HT1080 (cell line): Measurements from ENCODE around the gene BRCA1. TPM values are rescaled to one million over a fixed set of nuclear protein-coding genes. Genes with fewer than 3 reads are reported as not detected.
"Not testable (repeated sequence)": the region's sequence is repeated elsewhere in the genome, so short reads cannot be mapped to it uniquely, and the experiment has no call there.

Source experiments
- DNase-seq: peaks from one replicate; pipeline ENCODE4 v3.0.0-alpha.2; 2015; ENCODE audit warnings: low read depth
- polyA plus RNA-seq, 2 experiments: library from polyadenylated mRNA; depleted of rRNA; stranded (reverse); fragments of >200 nt; gene quantifications; 2 replicates each; pipeline ENCODE4 v1.2.3, GENCODE V29; 2015
- total RNA-seq: library from RNA; depleted of rRNA; stranded (reverse); fragments of >200 nt; shearing (Covaris generic); gene quantifications from 2 replicates; pipeline ENCODE4 v1.2.3, GENCODE V29; 2014; rRNA removed

Gene BRCA1
- 31.8 and 47.1 TPM in 2 replicates for total RNA-seq
- polyA plus RNA-seq (2015; cell fraction: cytosol; rRNA removed), result 14.9 and 22.1 TPM in 2 replicates
- 37.1 and 40.1 TPM in 2 replicates for polyA plus RNA-seq (2015; cell fraction: nucleus; rRNA removed)

DNA sequence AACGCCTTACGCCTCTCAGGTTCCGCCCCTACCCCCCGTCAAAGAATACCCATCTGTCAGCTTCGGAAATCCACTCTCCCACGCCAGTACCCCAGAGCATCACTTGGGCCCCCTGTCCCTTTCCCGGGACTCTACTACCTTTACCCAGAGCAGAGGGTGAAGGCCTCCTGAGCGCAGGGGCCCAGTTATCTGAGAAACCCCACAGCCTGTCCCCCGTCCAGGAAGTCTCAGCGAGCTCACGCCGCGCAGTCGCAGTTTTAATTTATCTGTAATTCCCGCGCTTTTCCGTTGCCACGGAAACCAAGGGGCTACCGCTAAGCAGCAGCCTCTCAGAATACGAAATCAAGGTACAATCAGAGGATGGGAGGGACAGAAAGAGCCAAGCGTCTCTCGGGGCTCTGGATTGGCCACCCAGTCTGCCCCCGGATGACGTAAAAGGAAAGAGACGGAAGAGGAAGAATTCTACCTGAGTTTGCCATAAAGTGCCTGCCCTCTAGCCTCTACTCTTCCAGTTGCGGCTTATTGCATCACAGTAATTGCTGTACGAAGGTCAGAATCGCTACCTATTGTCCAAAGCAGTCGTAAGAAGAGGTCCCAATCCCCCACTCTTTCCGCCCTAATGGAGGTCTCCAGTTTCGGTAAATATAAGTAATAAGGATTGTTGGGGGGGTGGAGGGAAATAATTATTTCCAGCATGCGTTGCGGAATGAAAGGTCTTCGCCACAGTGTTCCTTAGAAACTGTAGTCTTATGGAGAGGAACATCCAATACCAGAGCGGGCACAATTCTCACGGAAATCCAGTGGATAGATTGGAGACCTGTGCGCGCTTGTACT, at the start of gene BRCA1:
TSS of gene BRCA1 (minus strand) at position 232 of the 834 bp plus-strand sequence. CDS start 1,268 bp downstream, outside the sequence.
- peak; percentile 99 for DNase-seq

DNA sequence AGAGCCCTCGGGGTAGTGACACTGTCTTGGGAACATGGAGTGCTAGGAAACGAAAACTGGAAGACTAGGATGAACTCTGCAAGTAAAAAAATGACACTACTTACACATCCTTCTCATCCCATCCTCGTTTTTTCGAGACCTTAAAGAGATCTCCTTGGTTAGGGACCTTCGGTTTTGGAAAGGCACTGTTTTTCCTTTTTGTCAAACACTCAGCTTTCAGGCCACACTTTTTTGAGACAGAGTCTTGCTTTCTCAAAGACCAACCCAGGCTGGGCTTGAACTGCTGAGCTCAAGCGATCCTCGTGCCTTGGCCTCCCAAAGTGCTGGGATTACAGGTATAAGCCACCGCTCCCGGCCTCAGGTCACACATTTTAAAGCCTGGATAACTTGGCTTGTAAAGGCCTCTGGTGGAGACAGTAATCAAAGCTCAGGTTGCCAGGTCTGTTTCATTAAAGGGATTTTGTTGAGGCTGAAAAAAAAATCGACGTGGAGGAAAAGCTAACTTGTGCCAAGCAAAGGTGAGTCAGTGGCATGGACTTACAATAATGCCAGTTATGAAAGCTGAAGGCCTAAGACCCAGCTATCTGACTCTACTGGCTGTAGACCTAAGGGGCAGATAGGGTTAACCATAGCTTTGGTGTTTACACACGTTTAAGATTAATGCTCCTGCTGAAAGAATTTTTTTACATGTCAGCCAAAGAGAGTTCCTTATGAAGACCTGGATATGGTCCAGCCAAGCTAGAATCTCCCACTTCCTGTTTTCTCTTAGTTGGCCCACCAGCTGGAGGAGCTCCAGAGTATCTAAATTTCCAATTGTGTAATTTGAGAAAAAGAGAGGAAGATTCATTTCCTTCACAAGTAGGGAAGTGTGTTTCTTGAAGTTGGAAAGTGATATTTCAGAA, 46.7 kb upstream of the BRCA1 start:
- peak; percentile 96 for DNase-seq

DNA sequence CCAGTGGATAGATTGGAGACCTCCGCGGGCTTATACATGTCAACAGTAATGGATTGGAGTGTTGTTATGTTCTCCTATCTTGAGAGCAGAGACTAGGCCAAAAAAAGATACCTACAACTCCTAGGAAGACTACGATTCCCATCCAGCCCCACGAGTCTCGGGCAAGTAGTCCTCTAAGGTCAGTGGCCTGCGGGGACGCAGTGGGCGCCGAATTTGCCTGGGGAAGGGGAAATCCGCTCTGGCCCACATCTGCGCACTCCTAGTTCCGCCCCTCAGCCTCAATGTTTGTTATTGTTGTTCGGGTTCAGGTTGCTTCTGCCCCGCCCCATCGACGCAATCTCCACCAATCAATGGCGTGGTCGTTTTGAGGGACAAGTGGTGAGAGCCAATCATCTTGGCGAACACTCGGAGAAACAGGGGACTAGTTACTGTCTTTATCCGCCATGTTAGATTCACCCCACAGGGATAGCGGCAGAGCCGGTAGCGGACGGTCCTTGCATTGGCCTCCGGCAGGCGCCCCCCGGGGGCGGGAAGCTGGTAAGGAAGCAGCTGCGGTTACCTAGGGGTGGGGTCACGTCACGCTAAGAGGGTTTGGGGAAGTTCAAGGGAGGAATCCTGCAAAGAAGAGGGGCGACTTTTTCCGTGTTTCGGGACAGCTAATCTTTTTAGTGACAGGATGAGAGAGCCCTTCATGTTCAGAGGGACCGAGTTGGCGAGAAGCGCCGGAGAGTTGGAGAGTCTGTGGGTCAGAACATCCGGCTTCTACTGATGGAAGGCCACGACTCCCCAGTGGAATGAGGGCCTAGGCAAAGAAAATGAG, 45.8 kb upstream of the BRCA1 start, which contains the start of gene NBR1:
TSS of gene NBR1 (plus strand) at position 449 of the 820 bp plus-strand sequence. CDS start 4,586 bp downstream, outside the sequence.
- peak; percentile 98 for DNase-seq

DNA sequence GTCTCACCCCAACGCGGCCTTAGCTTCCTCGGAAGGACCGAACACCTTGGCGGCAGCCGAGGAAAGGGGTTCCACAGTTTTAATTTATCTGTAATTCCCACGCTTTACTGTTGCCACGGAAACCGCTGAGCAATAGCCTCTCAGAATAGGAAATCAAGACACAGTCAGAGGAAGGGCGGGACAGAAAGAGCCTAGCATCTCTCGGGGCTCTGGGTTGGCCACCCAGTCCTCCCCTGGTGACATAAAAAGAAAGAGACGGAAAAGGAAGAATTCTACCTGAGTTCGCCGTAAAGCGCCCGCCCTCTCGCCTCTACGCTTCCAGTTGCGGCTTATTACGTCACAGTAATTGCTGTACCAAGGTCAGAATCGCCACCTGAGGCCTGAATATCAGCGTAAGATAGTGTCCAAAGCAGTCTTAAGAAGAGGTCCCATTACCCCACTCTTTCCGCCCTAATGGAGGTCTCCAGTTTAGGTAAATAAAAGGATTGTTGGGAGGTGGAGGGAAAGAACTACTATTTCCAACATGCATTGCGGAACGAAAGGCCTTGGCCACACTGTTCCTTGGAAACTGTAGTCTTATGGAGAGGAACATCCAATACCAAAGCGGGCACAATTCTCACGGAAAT, 45.1 kb upstream of the BRCA1 start:
- DNase-seq, result peak; percentile 97

DNA sequence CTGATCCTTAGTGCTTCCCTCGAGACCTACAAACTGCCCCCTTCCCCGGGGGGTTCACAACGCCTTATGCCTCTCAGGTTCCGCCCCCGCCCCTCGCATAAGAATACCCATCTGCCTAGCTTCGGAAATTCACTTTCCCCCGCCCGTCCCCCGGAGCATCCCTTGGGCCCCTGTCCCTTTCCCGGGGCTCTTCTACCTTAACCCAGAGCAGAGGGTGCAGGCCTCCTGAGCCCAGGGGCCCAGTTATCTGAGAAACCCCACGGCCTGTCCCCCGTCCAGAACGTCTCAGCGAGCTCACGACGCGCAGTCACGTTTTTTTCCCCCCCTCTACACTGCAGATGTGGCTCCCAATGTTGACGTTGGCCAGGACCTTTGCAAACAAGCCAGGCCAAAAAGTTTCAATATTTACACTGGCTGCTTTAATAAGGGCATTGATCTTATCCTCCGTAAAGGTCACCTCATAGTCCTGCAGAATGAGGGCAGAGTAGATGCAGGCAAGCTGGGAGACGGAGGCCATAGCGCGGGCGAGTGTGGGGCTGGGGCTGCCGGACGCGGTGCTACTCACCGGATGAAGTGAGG, 44.5 kb upstream of the BRCA1 start:
- no peak for DNase-seq

DNA sequence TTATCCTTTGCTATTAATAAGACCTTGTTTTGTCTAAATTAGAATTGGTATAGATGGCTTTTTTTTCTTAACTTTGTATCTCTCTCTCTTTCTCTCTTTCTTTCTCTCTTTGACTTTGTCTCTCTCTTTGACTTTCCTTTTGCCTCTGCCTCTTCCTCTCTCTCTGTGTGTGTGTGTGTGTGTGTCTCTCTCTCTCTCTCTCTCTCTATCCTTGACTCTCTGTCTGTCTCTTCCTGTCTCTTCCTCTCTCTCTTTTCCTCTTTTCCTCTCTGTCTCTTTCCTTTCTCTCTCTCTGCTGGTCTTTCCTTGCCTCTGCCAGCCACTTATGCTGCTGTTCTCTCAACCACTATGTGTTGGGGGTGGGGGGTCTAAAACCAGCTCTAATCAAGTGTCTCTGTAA, 40.8 kb upstream of the BRCA1 start:
- DNase-seq, result not testable (repeated sequence)

DNA sequence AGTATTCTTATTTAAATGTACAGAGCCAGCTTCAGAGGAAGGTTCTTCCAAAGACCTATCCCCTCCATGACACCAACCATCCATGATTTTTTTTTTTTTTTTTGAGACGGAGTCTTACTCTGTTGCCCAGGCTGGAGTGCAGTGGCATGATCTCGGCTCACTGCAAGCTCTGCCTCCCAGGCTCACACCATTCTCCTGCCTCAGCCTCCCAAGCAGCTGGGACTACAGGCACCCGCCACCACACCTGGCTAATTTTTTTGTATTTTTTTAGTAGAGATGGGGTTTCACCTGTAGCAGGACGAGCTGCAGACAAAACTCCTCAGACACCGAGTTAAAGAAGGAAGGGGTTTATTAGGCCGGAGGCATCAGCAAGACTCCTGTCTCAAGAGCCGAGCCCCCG, 34.8 kb upstream of the BRCA1 start:
- not testable (repeated sequence) for DNase-seq

DNA sequence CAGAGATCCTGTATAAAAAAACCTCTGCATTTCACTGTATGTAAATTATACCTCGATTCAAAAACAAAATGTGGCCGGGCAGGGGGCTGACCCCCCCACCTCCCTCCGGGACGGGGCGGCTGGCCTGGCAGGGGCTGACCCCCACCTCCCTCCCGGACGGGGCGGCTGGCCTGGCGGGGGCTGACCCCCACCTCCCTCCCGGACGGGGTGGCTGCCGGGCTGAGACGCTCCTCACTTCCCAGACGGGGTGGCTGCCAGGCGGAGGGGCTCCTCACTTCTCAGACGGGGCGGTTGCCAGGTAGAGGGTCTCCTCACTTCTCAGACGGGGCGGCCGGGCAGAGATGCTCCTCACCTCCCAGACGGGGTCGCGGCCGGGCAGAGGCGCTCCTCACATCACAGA, 34.1 kb upstream of the BRCA1 start:
- not testable (repeated sequence) for DNase-seq

DNA sequence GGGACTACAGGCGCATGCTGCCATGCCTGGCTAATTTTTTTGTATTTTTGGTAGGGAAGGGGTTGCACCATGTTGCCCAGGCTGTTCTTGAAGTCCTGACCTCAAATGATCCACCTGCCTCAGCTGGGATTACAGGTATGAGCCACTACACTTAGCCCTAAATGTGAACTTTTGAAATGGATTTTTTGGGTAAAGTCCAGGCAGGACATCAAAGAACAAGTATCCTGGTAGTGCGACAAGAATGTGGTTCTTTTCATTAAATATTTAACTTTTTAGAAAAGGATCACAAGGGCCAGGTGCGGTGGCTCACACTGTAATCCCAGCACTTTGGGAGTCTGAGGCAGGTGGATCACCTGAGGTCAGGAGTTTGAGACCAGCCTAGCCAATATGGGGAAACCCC, 30.5 kb upstream of the BRCA1 start:
- DNase-seq, result no peak

DNA sequence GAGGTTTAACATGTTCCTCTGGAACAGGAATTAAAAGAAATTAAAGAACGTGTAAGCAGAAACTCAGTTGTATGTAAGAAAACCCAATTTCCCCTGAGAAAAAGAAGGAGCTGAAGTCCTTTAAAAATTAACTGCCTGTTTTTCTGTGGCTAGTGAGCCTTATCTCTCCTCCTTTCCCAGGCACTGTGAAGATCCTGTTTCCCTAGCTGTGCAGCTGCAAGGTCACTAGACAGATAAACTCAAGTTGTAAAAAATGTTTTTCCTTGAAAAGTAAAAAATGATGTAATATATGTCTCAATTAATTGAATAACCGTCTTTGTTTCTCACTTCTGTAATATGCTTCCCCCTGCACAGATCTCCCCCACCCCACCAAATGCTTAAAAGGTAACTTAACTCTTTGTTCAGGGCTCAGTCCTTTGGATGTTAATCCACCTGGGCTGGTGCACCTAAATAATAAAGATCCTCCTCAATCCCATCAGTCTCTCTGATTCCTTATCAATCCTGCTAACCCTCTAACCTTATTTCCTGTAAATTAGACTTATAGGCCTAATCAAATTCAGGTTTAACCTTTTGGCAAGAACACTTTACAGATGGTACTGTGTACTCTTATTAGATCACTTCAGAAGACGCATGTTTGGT, 28.2 kb upstream of the BRCA1 start:
- not testable (repeated sequence) for DNase-seq

DNA sequence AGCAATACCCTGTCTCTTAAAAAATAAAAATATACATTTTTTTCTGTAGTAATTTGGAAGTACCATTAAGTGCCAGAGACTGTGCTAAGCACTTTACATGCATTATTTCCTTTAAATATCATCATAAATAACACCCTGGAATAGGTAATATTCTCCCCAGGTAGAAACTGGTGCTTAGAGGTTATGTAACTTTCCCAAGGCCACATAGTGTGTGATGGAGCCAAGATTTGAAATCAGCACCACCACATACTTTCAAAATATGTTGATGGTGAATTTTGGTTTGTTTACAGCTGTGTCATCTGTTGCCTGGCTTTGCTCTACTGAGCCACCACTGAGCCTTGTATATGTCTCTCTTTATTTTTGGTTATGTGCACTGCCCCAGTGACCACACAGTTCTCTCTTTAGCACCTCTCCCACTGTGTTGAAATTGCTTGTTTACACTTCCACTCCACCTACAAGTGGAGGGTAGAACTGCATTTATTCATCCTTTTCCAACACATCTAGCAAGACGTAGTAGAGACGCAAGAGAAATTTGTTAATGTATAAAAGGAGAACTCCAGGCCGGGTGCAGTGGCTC, 26.8 kb upstream of the BRCA1 start:
- DNase-seq, result no peak

DNA sequence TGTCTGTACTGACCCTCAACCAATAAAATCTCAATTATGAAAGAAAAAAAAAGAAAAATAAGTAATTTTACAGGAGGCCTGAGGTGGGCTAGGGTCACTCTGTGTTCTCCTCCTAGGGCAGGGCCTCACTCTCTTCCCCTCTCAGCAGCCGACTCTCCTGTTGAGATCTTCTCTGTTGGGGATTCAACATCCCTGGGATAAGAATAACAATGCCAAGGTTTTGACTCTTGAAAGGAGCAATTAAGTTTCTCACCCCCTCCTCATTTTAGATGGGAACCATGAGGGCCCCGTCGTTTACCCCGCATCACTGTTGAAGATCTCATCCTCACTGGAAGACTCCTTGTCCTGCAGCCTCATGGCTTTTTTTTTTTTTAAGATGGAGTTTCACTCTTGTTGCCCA, 21.5 kb upstream of the BRCA1 start:
- no peak for DNase-seq

DNA sequence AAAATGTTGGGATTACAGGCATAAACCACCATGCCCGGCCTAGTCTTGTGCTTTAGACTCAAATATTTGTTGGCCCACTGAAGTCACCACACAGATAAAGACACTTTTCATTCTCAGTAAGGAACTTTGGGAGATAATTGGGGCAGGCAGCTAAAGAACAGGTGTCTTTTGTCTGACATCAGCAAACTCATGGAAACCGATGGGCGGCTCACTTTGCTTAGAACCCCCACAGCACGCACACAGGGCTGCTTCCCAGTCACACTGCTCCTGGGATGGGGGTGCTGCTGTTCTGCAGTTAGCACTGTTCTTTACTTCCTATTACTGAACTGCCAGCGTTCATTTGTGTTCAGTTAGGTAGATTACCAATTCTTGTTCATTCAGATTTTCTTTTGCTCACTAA, 18.0 kb upstream of the BRCA1 start:
- no peak for DNase-seq

DNA sequence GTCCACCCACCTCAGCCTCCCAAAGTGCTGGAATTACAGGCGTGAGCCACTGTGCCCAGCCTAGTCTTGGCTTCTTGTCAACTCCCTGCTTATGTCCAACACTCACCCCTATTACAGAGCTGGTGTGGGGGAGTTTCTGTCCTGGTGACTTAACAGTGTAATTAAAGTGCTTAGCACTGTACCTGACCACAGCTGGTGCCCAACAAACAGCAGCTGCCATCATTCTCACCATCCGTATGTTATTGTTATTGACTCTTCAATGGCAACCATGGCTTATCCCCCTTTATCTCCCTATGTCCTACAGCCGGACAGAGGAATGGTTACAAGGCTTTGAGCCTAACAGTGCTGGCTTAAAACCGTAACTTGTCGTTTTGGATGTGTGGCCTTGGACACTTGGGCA, 17.0 kb upstream of the BRCA1 start:
- no peak for DNase-seq

DNA sequence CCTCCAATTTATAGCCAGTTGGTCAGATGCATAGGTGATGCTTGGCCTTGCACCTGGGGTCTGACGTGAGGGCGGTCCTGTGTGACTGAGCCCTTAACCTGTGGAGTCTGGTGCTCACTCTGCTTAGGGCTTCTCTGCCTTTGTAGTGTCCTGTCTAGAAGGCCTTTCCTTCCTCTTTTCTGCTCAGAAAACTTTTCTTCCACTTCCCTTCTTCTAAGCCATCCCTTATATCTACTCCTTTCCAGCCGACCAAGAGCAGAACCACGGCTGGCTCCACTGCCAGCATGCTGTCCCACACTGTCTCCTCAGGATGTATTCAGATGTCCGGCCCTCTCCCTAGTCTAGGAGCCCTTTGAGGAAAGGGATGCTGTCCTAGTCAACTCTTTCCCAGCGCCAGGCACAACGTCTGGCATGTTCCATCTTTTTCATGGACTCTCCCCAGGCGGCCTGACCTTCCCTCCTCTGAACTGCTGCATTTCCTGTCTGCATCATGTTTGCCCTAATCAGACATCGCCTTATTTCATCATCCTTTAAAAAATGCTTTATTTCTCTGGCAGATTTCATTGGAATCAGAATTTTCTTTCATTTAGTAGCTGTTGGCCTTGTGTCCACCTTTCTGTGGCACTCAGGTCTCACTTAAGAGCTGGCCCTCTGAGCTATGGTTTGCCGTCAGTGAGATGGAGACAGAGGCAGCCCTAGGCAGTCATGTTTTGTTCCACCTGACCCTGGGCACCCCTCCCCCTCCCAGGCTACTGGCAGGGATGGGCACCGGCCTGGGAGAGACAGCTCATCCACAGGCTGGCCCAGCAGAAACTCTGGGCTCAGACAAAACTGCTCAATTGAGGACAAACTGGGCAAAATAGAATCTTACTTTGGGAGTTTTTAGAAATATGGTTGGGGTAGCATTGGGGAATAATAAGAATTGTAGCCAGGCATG, 15.5 kb upstream of the BRCA1 start:
- no peak for DNase-seq

DNA sequence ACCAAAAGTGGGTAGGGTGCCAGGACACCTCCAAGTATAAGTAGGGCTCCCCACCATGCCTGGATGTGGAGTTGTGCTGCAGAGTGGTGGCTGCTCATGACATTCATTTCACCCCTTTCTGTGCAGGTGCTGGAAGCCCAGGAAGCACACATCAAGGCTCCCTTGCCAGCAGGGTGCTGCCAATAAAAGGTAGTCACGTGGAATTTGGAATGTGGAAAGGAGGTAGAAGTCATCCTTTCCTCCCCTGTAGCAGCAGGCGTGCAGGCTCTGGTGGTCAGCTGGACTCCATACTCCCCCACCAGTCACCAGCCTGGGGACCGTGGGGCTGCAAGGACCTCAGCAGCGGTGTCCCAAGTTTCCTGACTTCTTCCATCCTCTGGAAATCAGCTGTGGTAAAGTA, 13.4 kb upstream of the BRCA1 start:
- not testable (repeated sequence) for DNase-seq

DNA sequence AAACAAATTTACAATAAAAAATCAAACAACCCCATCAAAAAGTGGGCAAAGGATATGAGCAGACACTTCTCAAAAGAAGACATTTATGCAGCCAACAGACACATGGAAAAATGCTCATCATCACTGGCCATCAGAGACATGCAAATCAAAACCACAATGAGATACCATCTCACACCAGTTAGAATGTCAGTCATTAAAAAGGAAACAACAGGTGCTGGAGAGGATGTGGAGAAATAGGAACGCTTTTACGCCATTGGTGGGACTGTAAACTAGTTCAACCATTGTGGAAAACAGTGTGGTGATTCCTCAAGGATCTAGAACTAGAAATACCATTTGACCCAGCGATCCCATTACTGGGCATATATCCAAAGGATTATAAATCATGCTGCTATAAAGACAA, 11.4 kb upstream of the BRCA1 start:
- not testable (repeated sequence) for DNase-seq

DNA sequence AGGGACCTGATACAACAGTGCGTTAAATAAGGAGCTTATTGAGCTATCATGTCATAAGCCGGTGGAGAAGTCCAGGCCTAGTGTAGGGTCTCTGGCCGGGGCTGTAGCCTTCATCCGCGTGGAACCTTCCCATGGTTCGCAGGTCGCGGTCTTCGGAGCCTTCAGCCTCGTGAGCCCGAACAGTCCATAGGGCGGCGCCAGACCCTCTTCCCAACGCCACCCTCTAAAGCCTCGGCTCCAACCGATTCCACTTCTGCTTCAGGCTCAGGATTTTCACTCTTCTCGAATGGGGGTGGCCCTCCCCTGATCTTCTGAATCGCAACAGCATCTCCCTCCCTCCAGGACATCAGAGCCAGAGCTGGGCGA, 10.3 kb upstream of the BRCA1 start:
- DNase-seq, result no peak
